OCI-LY1 (cell line): Measurements from ENCODE around the gene KLHL40.

Experiments used
- CTCF ChIP-seq: fragments of 200-600 bp; sonication (generic), shearing (Covaris generic); IDR thresholded peaks from 2 replicates; pipeline ENCODE4 v1.5.1; 2017; ENCODE audit warnings: mild to moderate bottlenecking, antibody characterized with exemption, low read length, moderate library complexity, mixed read lengths
- EZH2 ChIP-seq: fragments of 200-600 bp; sonication (generic), shearing (Covaris generic); IDR thresholded peaks from 2 replicates; pipeline ENCODE4 v1.8.0; 2017; ENCODE audit warnings: borderline replicate concordance, mixed run types, mild to moderate bottlenecking, antibody characterized with exemption, low read length, moderate library complexity, mixed read lengths

GRCh38 chr3:42735019-42735418 is 49.7 kb downstream of the KLHL40 start:
- no peak for TF ChIP-seq CTCF
- TF ChIP-seq EZH2, result no peak
